MCF 10A (cell line): Measurements from ENCODE around the gene CDK17. TPM values are rescaled to one million over a fixed set of nuclear protein-coding genes. Genes with fewer than 3 reads are reported as not detected.
"Not testable (repeated sequence)": the region's sequence is repeated elsewhere in the genome, so short reads cannot be mapped to it uniquely, and the experiment has no call there.

Experiments
- BruUV-seq: library from RNA; stranded (reverse); fragments of 400-500 nt; replicated peaks from 2 replicates; lab custom pipeline; 2021; lab: Mats Ljungman, UMichigan
- CTCF ChIA-PET: fragments of 300-600 bp; sonication (Branson Sonifier 250); formaldehyde crosslinking; extraction: SDS; loops from one replicate; lab custom pipeline; 2021; ENCODE audit warnings: antibody characterized with exemption, inconsistent platforms; lab: Yijun Ruan, JAX
- POLR2A ChIA-PET: fragments of 300-600, 350-650 bp; sonication (Branson Sonifier 250); formaldehyde crosslinking; extraction: SDS; loops from one replicate; lab custom pipeline; 2020; ENCODE audit warnings: antibody characterized with exemption, inconsistent platforms; lab: Yijun Ruan, JAX
- DNase-seq: peaks from one replicate; pipeline ENCODE4 v3.0.0-alpha.2; 2018; ENCODE audit not compliant: unreplicated experiment
- H3K27ac Mint-ChIP-seq: one replicate; pipeline ENCODE4 v1.8.0; 2022; ENCODE audit warnings: mild to moderate bottlenecking, low read depth, mixed read lengths; ENCODE audit not compliant: unreplicated experiment
- H3K27me3 Mint-ChIP-seq: one replicate; pipeline ENCODE4 v1.8.0; 2022; ENCODE audit warnings: mixed read lengths; ENCODE audit not compliant: insufficient read depth, unreplicated experiment
- H3K36me3 Mint-ChIP-seq: one replicate; pipeline ENCODE4 v1.8.0; 2022; ENCODE audit warnings: mild to moderate bottlenecking, moderate library complexity, mixed read lengths; ENCODE audit not compliant: insufficient read depth, unreplicated experiment
- H3K4me1 Mint-ChIP-seq: one replicate; pipeline ENCODE4 v1.8.0; 2022; ENCODE audit warnings: mixed read lengths; ENCODE audit not compliant: insufficient read depth, unreplicated experiment
- H3K4me3 Mint-ChIP-seq: one replicate; pipeline ENCODE4 v1.8.0; 2022; ENCODE audit warnings: mild to moderate bottlenecking, moderate library complexity, mixed read lengths; ENCODE audit not compliant: unreplicated experiment
- H3K9me3 Mint-ChIP-seq: one replicate; pipeline ENCODE4 v1.8.0; 2022; ENCODE audit warnings: mixed read lengths; ENCODE audit not compliant: unreplicated experiment
- intact Hi-C: fragments of 100-400 bp; cut with micrococcal nuclease; formaldehyde crosslinking; loops from 2 replicates; pipeline ENCODE4 v1.14.1; 2022
- total RNA-seq: library from RNA; stranded (reverse); gene quantifications from 2 replicates; pipeline ENCODE4 v1.2.3, GENCODE V29; 2022
- TF ChIP-seq, protein P1 (sequence below): fragments of 200-600 bp; IDR thresholded peaks from one replicate; pipeline ENCODE4 v1.8.0; 2022; ENCODE audit warnings: antibody characterized with exemption, mild to moderate bottlenecking; ENCODE audit not compliant: unreplicated experiment

Gene CDK17
- total RNA-seq, 1 experiment from 2014 or later: 49.8 TPM

DNA sequence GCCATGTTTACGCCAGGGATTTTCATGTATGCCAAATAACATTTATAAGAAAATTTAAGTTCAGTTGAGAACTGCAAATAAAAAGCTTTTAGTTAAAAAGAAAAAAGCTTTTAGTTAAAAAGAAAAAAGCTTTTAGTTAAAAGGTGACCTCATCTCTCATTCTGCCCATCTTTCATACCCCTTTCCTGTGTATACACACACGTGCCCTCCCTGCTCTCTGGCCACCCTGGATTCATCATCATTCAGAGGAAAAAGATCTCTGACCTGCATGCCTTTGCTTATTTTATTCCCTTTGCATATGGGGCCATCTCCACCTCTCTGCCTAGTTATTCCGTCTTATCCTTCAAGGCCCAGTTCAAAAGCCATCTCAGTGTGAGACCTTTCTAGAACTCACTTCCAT is 38.1 kb upstream of the CDK17 start:
- intact Hi-C loops: no loop called here
- H3K9me3 Mint-ChIP-seq: no peaks in the 10 kb centered on the region
- H3K4me3 Mint-ChIP-seq: no peak overlapping the region
- DNase-seq: no peak
- POLR2A ChIA-PET: interaction anchor here (0.6 to 1.1 kb wide), 5 partner anchors 11 to 74 kb away, joined by 3 read pairs; no protein-coding TSS in a partner anchor
- H3K4me1 Mint-ChIP-seq: no peaks in the 10 kb centered on the region
- CTCF ChIA-PET: interaction anchor here (0.6 to 0.7 kb wide), 2 partner anchors 9 to 380 kb away, joined by 3 read pairs; no protein-coding TSS in a partner anchor
- TF ChIP-seq, protein P1, sequence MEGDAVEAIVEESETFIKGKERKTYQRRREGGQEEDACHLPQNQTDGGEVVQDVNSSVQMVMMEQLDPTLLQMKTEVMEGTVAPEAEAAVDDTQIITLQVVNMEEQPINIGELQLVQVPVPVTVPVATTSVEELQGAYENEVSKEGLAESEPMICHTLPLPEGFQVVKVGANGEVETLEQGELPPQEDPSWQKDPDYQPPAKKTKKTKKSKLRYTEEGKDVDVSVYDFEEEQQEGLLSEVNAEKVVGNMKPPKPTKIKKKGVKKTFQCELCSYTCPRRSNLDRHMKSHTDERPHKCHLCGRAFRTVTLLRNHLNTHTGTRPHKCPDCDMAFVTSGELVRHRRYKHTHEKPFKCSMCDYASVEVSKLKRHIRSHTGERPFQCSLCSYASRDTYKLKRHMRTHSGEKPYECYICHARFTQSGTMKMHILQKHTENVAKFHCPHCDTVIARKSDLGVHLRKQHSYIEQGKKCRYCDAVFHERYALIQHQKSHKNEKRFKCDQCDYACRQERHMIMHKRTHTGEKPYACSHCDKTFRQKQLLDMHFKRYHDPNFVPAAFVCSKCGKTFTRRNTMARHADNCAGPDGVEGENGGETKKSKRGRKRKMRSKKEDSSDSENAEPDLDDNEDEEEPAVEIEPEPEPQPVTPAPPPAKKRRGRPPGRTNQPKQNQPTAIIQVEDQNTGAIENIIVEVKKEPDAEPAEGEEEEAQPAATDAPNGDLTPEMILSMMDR: no peak
- no peak overlapping the region for H3K27ac Mint-ChIP-seq
- no peaks in the 10 kb centered on the region for H3K36me3 Mint-ChIP-seq
- no peaks in the 10 kb centered on the region for H3K27me3 Mint-ChIP-seq
- no TSS peak for BruUV-seq

DNA sequence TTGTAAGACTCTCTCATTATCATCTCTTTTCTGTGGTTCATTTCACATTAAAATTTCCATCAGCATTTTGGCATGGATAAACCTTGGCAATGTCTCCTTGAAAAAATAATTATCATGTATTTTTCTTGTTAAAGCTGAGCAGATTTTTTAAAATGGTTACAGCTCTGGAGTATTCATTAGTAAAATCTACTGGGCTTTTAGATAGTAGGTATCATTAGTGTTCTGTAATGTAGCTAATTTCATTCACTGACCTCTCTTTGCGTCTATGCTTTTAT is 36.9 kb upstream of the CDK17 start:
- H3K4me1 Mint-ChIP-seq: no peaks in the 10 kb centered on the region
- H3K27me3 Mint-ChIP-seq: no peaks in the 10 kb centered on the region
- ChIA-PET POLR2A (interaction anchor here (2.1 kb wide), 1 partner anchor 9 kb away, joined by 11 read pairs; no protein-coding TSS in a partner anchor), CTCF (interaction anchor here (0.5 to 0.7 kb wide), 5 partner anchors 9 to 837 kb away, joined by 3 to 5 read pairs (median 3); no protein-coding TSS in a partner anchor)
- H3K27ac Mint-ChIP-seq: no peak overlapping the region
- intact Hi-C loops: no loop called here
- BruUV-seq: no TSS peak
- no peak overlapping the region for H3K4me3 Mint-ChIP-seq
- DNase-seq: no peak
- TF ChIP-seq, protein P1: no peak
- H3K9me3 Mint-ChIP-seq: no peaks in the 10 kb centered on the region
- H3K36me3 Mint-ChIP-seq: no peaks in the 10 kb centered on the region

DNA sequence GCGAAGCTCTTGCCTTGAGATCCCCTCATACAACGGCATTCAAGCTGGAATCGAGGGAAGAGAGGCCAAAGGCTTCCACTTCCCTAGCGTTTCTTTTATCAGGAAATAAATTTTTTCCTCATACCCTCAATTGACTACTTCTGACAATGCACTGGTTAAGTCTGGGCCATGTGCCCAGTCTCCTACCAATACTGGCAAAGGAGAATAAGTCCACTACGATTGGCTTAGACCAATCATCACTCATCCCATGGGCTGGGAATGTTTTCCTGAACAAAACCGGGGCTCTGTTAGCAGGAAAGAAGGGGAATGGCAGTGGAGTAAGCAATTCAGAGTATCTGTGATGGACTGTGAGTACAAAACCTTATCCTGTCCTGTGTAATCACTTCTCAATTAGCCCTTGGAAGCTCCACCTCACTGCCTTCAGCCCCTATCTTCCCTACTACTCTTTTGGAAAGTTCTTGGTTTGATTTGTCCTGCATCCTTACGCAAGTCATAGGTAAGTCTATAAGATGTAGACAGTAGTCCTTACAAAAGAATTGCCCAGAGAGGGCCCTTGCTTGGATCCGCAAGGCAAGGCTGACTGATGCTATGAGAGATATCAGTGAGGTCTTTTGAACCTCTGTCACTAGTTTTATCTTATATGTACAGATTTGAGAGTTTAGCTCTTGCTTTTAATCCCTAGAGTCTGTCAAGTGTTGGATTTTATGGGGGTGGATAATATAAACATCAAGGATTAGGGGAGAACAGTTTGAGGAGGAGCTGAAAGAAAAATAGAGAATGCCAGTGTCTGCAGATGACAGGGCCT is 36.3 kb upstream of the CDK17 start:
- H3K4me3 Mint-ChIP-seq: no peak overlapping the region
- TF ChIP-seq, protein P1: no peak
- ChIA-PET POLR2A (interaction anchor here (2.1 kb wide), 1 partner anchor 10 kb away, joined by 11 read pairs; no protein-coding TSS in a partner anchor), CTCF (interaction anchor here (0.5 to 0.7 kb wide), 6 partner anchors 10 to 837 kb away, joined by 3 to 5 read pairs (median 3); no protein-coding TSS in a partner anchor)
- H3K36me3 Mint-ChIP-seq: no peaks in the 10 kb centered on the region
- BruUV-seq: no TSS peak
- no peaks in the 10 kb centered on the region for H3K9me3 Mint-ChIP-seq
- intact Hi-C loops: no loop called here
- H3K27ac Mint-ChIP-seq: no peak overlapping the region
- H3K27me3 Mint-ChIP-seq: no peaks in the 10 kb centered on the region
- no peaks in the 10 kb centered on the region for H3K4me1 Mint-ChIP-seq
- DNase-seq: no peak

DNA sequence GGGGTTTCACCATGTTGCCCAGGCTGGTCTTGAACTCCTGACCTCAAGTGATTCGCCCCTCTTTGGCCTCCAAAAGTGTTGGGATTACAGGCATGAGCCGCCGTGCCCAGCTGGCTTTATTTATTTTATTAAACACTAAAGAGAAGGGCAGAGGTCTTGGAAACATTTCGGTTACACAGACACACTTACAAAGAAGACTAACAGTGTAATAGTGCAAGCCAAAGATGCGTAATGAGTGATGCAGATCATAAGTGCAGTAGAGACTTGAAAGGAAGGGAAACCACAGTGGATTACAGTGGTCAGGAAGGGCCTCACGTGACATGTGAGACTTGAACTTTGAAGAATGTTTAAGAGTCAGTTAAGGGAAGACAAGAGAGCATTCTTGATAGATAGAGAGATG is 33.9 kb upstream of the CDK17 start:
- intact Hi-C loops: no loop called here
- no peak for DNase-seq
- H3K36me3 Mint-ChIP-seq: no peaks in the 10 kb centered on the region
- no peak overlapping the region for H3K27ac Mint-ChIP-seq
- H3K4me1 Mint-ChIP-seq: peaks cover 3% of the 10 kb centered on the region
- ChIA-PET CTCF (no interaction called here), POLR2A (interaction anchor here (1.8 kb wide), 1 partner anchor 32 kb away, joined by 7 read pairs; no protein-coding TSS in a partner anchor)
- no peaks in the 10 kb centered on the region for H3K27me3 Mint-ChIP-seq
- BruUV-seq: no TSS peak
- no peaks in the 10 kb centered on the region for H3K9me3 Mint-ChIP-seq
- no peak overlapping the region for H3K4me3 Mint-ChIP-seq
- TF ChIP-seq, protein P1: no peak

DNA sequence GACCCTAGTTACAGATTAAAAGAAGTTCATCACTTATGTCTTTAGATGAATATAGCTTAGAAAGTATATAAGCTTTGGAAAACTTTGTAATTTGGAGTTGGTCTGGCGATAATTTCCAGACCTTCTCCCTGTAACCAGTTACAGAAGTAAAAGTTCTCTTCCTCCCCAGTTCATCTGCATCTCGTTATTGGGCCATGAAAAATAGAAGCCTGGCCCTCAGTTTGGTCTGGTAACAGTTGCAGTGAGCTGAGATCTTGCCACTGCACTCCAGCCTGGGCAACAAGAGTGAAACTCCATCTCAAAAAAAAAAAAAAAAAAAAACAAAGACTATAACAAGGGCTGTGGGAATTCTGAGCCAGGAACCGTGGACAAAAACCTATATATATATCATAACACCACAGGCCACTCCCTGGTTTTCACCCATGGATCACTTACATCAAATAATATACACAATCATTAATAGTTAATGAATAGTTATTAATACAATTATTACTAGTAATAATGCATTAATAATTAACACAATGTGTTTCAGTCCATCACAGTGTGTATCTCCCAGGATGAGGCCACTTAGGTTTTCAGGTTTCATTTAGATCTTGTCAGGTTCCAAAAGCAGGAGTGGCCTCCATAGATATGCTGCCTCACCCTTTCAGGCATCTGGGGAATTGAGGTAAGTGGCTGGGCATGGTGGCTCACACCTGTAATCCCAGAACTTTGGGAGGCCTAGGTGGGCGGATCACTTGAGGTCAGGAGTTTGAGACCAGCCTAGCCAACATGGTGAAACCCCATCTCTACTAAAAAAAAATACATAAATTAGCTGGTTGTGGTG is 32.5 kb upstream of the CDK17 start:
- intact Hi-C loops: not testable (repeated sequence)

More for the DNA sequence above, 32.5 kb upstream of the CDK17 start:
- H3K27me3 Mint-ChIP-seq, H3K9me3 Mint-ChIP-seq, H3K4me3 Mint-ChIP-seq, H3K27ac Mint-ChIP-seq, BruUV-seq, H3K36me3 Mint-ChIP-seq, DNase-seq, CTCF ChIA-PET: not testable (repeated sequence)
- POLR2A ChIA-PET: interaction anchor here (1.8 kb wide), 1 partner anchor 31 kb away, joined by 7 read pairs; no protein-coding TSS in a partner anchor
- H3K4me1 Mint-ChIP-seq: peaks cover 17% of the 10 kb centered on the region
